GM13976 (cell line): Measurements from ENCODE around the gene INF2.

Experiments
- DNase-seq: peaks from one replicate; pipeline ENCODE4 v3.0.0; 2012; ENCODE audit warnings: low spot score
- in situ Hi-C: fragments of 300-500 bp; cut with MboI; formaldehyde crosslinking; loops from one replicate; pipeline ENCODE4 v1.12.0; 2022; ENCODE audit warnings: low sequenced_read_pairs, mixed read lengths, inconsistent platforms; ENCODE audit not compliant: unreplicated experiment
- TF ChIP-seq, protein P1 (sequence below): IDR thresholded peaks from 2 replicates; pipeline ENCODE4 v1.5.1; 2012; ENCODE audit warnings: borderline replicate concordance, mild to moderate bottlenecking; ENCODE audit not compliant: insufficient read depth; ENCODE audit errors: extremely low read depth, missing control alignments, control extremely low read depth

Gene INF2

DNA sequence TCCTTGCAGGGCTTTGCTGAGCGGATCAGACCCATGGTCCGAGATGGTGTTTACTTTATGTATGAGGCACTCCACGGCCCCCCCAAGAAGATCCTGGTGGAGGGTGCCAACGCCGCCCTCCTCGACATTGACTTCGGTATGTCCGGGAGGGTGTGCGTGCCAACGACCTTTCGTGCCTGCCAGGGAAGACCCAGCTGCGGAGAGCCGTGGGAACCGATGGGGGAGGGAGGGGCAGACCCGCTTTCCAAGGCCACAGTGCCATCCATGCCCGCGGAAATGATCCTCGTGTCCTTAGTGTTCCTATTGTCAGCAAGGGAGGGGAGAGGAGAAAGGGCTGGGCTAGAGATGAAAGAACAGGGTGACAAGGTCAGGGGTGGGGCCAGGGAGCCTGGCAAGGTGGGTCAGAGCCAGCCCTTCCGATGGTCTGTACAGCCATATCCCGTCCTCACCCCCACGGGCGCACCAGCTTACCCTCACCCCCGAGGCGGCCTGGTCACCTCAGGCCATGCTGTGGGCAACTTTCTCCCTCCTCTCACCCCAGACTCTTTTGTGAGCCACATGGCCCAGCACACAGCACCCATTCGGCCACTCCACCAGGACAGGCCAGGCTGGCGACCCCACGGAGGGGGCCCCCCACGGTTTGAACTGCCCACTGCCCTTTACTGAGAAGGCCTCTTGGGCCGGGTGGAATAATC, 51.8 kb downstream of the INF2 start:
- TF ChIP-seq, protein P1, sequence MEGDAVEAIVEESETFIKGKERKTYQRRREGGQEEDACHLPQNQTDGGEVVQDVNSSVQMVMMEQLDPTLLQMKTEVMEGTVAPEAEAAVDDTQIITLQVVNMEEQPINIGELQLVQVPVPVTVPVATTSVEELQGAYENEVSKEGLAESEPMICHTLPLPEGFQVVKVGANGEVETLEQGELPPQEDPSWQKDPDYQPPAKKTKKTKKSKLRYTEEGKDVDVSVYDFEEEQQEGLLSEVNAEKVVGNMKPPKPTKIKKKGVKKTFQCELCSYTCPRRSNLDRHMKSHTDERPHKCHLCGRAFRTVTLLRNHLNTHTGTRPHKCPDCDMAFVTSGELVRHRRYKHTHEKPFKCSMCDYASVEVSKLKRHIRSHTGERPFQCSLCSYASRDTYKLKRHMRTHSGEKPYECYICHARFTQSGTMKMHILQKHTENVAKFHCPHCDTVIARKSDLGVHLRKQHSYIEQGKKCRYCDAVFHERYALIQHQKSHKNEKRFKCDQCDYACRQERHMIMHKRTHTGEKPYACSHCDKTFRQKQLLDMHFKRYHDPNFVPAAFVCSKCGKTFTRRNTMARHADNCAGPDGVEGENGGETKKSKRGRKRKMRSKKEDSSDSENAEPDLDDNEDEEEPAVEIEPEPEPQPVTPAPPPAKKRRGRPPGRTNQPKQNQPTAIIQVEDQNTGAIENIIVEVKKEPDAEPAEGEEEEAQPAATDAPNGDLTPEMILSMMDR: no peak
- DNase-seq: no peak
- in situ Hi-C loops: no loop called here

DNA sequence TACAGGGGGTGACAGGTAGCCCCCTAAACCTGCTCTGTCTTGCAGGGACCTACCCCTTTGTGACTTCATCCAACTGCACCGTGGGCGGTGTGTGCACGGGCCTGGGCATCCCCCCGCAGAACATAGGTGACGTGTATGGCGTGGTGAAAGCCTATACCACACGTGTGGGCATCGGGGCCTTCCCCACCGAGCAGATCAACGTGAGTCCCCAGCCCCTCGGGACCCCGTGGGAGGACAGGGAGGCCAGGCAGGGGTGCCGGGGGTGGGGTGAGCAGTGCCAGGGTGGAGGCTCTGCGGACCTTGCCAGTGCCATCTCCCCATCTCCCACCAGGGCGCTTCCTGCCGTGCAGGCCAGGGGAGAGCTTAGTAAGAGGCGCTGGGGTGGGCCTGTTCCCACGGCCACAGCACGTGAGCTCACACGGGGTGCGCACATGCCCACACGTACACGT, 52.4 kb downstream of the INF2 start:
- TF ChIP-seq, protein P1: no peak
- in situ Hi-C loops: no loop called here
- no peak for DNase-seq

DNA sequence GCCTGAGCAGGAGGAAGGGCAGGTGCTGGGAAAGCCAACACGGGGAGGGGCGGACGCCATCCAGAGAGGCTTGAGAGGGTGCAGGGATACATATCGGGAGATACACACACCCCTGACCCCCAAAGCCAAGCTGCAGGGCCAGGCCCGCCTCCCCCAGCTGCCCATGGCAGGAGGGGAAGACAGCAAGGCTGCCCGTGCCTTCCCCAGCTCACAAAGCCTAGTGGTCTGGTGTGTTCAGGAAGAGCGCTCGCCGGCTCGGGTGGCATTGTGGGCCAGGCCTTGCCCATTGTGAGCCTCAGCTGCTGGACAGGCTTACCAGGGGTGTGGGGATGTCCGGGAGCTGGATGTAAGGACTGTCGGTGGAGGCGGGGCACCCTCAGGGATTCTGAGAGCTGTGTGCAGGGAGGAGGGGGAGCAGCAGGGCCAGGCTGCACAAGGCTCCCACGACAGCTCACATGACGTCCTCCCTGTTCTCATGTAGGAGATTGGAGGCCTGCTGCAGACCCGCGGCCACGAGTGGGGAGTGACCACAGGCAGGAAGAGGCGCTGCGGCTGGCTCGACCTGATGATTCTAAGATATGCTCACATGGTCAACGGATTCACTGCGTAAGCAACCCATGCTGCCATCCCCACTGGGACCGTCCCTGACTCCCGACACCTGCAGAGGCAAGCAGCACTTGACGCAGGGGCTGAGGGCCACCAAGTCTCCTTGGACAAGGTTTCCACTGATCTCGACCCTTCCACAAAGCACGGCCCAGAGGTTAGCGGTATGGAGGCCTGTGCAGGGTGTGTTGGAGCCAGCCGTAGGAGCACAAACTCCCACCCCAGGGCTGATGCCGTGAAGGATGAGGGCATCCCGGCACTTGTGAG, 53.4 kb downstream of the INF2 start:
- no peak for DNase-seq
- in situ Hi-C loops: no loop called here
- TF ChIP-seq, protein P1: no peak

DNA sequence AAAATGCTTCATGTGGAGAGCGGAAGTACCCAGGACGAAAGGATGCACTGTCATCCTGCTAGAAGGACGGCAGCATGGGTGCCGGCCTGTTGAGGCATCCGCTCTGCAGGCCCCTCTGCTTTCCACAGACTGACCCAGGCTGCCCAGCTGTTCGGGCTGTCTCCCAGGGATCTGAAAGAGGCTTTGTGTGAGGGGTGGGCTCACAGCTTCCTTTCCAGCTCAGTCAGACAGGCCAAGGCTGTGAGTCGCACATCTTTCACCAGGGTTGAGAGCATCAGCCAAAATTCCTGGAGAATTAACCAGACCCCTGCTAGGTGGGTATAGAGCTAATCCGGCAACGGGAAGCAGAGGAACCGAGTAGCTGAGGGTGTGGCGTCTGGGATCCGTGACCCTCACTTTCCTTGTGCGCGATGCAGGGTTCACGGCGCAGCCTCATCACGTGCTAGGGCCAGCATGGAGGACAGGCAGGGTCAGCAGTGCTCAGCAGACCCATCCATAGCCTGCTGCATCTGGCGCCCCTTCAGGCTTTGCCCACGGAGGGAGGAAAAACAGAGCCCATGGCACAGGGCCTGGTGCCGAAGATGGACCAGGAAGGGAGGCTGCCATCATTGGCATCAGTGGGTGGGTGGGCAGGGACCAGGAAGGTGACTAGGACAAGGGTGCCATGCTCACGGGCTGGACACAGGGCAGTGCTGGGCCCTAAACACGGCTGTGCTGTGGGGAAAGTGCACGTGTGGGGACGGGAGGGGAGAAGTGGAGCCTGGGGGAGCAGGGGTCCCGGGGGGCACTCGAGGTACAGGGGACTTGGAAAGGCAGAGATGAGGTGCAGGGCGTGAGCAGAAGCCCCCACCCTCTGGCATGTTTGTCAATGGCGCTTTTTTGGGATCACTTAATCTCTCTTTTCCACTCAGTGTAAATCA, 54.3 kb downstream of the INF2 start:
- in situ Hi-C loops: no loop called here
- no peak for DNase-seq
- TF ChIP-seq, protein P1: no peak

DNA sequence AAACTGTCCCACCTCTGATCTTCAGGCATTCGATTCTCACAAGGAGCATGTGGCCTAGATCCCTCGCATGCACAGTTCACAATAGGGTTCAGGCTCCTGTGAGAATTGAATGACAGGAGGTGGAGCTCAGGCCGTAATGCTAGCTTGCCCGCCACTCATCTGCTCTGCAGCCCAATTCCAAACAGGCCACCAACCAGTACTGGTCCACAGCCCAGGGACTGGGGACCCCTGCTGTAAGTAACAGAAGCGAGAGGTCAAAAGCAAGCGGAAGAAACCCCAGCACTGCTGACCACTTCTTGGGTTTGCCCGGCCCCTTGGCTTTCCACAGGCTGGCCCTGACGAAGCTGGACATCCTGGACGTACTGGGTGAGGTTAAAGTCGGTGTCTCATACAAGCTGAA, 55.1 kb downstream of the INF2 start:
- TF ChIP-seq, protein P1: no peak
- in situ Hi-C loops: no loop called here
- no peak for DNase-seq

DNA sequence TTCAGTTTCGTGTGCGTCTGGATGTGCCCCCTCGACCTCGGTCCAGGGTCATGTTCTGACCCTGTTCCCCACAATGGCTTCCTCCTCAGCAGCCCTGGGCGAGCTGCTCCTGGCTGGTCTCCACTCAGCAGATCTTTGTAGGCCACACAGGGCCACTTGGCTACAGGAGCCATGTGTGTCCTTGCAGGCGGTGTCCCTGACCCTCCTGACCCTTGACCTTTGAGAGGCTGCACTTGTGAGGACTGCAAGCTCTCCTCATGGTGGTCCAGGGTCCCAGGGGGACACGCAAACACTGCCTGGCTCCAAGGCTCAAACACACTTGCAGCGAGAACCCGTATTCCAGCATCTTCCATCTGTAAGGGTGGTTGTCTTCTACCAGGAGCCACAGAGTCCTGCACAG, 56.0 kb downstream of the INF2 start:
- TF ChIP-seq, protein P1: no peak
- in situ Hi-C loops: no loop called here
- no peak for DNase-seq
